Heart right ventricle (tissue), 16 donors: ENCODE results near the gene ARRDC1. TPM values are rescaled to one million over a fixed set of nuclear protein-coding genes. Genes with fewer than 3 reads are reported as not detected.

Experiments used
- ATAC-seq, 8 donors: fragments of 200-7000 bp; cut with Tn5 transposase; one replicate each; pipeline ENCODE4 v1.9.1; 2020; ENCODE audit warnings: mild to moderate bottlenecking in 8 of 8, moderate library complexity in 8 of 8, moderate number of reproducible peaks in 1 of 8
- DNase-seq, 2 donors: peaks; one replicate each; pipeline ENCODE4 v3.0.0-alpha.2; 2020
- H3K27ac ChIP-seq, 10 donors: fragments of 200-600 bp; sonication (generic) in 2 of 10; one replicate each; pipeline versions ENCODE4 v1.5.0 to v1.8.0; 2020 to 2022; ENCODE audit warnings: mild to moderate bottlenecking in 3 of 10
- H3K27me3 ChIP-seq, 7 donors: fragments of 200-600 bp; one replicate each; pipeline ENCODE4 v1.8.0; 2021 to 2022; ENCODE audit warnings: mild to moderate bottlenecking in 2 of 7
- H3K36me3 ChIP-seq, 9 donors: fragments of 200-600 bp; sonication (generic) in 1 of 9; one replicate each; pipeline versions ENCODE4 v1.5.0 to v1.8.0; 2020 to 2022; ENCODE audit warnings: mild to moderate bottlenecking in 2 of 9
- H3K4me1 ChIP-seq, 9 donors: fragments of 200-600 bp; sonication (generic) in 1 of 9; one replicate each; pipeline versions ENCODE4 v1.5.0 to v1.8.0; 2020 to 2022; ENCODE audit warnings: mild to moderate bottlenecking in 4 of 9
- H3K4me3 ChIP-seq, 10 donors: fragments of 200-600 bp; sonication (generic) in 2 of 10; one replicate each; pipeline versions ENCODE4 v1.5.0 to v1.8.0; 2020 to 2022; ENCODE audit warnings: mild to moderate bottlenecking in 7 of 10, moderate library complexity in 2 of 10
- H3K9me3 ChIP-seq, 11 donors: fragments of 200-600 bp in 10 of 11; sonication (generic) in 2 of 11; one replicate each; pipeline versions ENCODE4 v1.5.0 to v1.8.0; 2013 to 2022; ENCODE audit warnings: mild to moderate bottlenecking in 2 of 11, control low read depth in 1 of 11, moderate library complexity in 1 of 11
- WGBS, 2 donors: extraction: QIAGEN DNeasy Blood & Tissue Kit; methylation state at CpG; one replicate each; pipeline ENCODE4 v1.1.7; 2013; ENCODE audit warnings: inconsistent platforms in 1 of 2; 5-methylcytosine and 5-hydroxymethylcytosine counted together
- intact Hi-C, 10 donors: fragments of 100-400 bp; cut with DNase I; formaldehyde crosslinking; loops; one replicate each; pipeline versions ENCODE4 v1.11.1 to v1.14.2; 2022
- polyA plus RNA-seq, 2 donors: library from polyadenylated mRNA; stranded (reverse); fragments of 200-250 nt; gene quantifications; one replicate each; pipeline ENCODE4 v1.2.3, GENCODE V29; 2013
- total RNA-seq, 10 donors: library from RNA; stranded (reverse); fragmentation: NEBNext Ultra II Directional in 3 of 10; extraction: Animal tissue kit (Norgen Biotek cat#: 25700) in 3 of 10; gene quantifications; one replicate each; pipeline versions ENCODE4 v1.2.1 to v1.2.4, GENCODE V29; 2021 to 2023
- TF ChIP-seq, protein P1 (sequence below), 9 donors: fragments of 200-600 bp; sonication (generic) in 2 of 9; IDR thresholded peaks; one replicate each; pipeline versions ENCODE4 v1.5.0 to v1.8.0; 2021 to 2022; ENCODE audit warnings: antibody characterized with exemption in 9 of 9, mild to moderate bottlenecking in 5 of 9, moderate library complexity in 1 of 9
- donor health status: Arrhythmogenic right ventricular cardiomyopathy.
- donor health status: ischemic (EF 13 %, LVEDD 7.1; RV severe dilation, severe dysfunction).
- donor health status: healthy with polysubstance abuse.
- donor health status: DM: no; HTN: yes; CAD: no.
- donor health status: DM: no; HTN: no; CAD: no.
- donor health status: ischemic (EF 25% LVEDD 6.9; RV normal size, moderate dysfunction).
- donor health status: ischemic (EF 25% LVEDD 5.7; RV mildly dilated, moderate dysfunction).
- donor health status: healthy.
- donor health status: DM: yes; HTN: yes; CAD: no.
- donor health status: Ischemic cardiomyopathy.
- donor health status: ischemic (EF 35%, LVEDD 5.7; RV mildly dilated, moderate dysfunction).
- donor health status: nonischemic (EF 11% LVEDD 7.7; RV severe dilation, severe dysfunction).
- donor health status: DM: yes; HTN: yes; CAD: no.
- donor health status: PGD.
- donor health status: ischemic (EF 29% LVEDD 5.4; RV normal size, mild dysfunction).
- donor health status: nonischemic (EF 23%, LVEDD 6.1; RV moderate dilation, normal function).

Gene ARRDC1
- total and polyA plus RNA-seq, 12 donors, result 10.3 to 93.1 (median 15.2) TPM

DNA sequence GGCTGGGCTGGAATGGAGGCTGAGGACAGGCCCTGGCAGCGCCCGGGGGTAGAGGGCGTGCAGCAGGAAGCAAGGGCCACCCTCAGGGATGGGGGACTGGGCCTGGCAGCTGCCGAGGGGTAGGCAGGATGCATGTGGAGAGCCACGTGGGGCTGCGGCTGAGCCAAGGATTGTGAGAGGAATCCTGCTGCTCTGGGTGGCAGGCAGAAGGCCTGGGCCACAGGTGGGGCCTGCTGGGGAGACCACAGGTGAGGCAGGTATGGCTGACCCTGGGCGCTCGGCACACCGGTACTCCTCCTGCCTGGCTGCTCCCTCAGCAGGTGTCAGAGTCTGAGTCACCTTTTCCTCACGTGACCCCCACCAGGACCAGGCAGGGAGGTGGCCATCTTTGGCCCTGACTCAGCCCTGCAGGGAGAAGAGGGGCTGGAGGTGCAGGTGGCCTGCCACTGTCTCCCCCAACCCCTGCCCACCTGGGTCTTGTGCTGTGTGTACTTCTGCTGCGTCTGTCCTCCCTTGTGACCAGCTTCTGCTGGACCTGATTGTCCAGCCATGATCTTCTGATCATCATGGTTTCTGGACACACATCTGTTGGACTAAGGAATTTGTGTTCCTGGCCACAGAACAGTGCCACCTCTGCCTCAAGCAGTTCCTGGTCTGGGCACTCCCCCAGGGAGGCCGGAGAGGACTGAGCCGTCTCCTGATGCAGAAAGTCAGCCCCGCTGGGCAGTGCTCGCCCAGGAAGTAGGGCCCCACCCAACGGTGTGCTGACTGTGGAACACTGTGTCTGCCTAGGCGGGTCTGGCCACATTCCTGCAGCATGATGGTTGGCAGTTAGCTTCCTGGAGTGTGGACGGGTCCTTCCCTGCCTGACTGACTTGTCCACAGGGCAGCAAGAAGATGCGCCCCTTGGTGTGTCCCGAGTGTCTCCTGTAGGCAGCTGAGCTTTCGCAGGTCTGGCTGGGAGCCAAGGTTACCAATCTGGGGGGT lies 6.4 kb downstream of the ARRDC1 start:
- H3K27me3 ChIP-seq, result no peaks in the 10 kb centered on the region
- ATAC-seq (peak in 6 of 8 donors; percentile 13 to 61 (median 24)), DNase-seq (no peak)
- H3K4me1 ChIP-seq, result peaks cover 13 to 49% (median 42%) of the 10 kb centered on the region in 9 donors
- intact Hi-C loops, result loop anchor here in 1 of 10 donors (10.0 kb wide), 1 partner anchor 63 kb away; no protein-coding TSS in a partner anchor
- TF ChIP-seq, protein P1, sequence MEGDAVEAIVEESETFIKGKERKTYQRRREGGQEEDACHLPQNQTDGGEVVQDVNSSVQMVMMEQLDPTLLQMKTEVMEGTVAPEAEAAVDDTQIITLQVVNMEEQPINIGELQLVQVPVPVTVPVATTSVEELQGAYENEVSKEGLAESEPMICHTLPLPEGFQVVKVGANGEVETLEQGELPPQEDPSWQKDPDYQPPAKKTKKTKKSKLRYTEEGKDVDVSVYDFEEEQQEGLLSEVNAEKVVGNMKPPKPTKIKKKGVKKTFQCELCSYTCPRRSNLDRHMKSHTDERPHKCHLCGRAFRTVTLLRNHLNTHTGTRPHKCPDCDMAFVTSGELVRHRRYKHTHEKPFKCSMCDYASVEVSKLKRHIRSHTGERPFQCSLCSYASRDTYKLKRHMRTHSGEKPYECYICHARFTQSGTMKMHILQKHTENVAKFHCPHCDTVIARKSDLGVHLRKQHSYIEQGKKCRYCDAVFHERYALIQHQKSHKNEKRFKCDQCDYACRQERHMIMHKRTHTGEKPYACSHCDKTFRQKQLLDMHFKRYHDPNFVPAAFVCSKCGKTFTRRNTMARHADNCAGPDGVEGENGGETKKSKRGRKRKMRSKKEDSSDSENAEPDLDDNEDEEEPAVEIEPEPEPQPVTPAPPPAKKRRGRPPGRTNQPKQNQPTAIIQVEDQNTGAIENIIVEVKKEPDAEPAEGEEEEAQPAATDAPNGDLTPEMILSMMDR (IDR thresholded peaks at IDR 0.05), result no peak
- no peak overlapping the region for H3K4me3 ChIP-seq
- H3K27ac ChIP-seq, result peak overlapping the region in 4 of 10 donors; percentile 1 to 72 (median 34)
- 46 to 52% methylated on average over 21 of the region's 21 CpGs for WGBS, 2 donors
- no peaks in the 10 kb centered on the region for H3K9me3 ChIP-seq
- H3K36me3 ChIP-seq, result peaks cover 0 to 44% (median 20%) of the 10 kb centered on the region in 9 donors

DNA sequence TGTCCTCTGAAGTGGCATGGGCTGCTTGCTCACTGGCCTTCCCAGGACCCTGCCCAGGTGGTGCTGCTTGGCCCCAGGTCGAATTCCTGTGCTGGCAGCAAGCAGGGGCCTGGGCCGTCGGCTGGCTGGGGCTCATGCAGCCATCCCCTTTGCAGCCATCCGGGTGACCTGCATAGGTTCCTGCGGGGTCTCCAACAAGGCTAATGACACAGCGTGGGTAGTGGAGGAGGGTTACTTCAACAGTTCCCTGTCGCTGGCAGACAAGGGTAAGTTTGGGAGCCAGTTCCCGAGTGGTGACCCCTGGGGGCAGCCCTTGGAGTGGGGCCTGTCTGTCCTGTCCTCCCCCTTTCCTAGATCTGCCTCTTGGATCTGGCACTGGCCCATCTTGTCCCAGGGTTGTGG lies 7.3 kb downstream of the ARRDC1 start:
- DNase-seq, result no peak
- peaks cover 0 to 45% (median 20%) of the 10 kb centered on the region in 9 donors for H3K36me3 ChIP-seq
- H3K9me3 ChIP-seq, result no peaks in the 10 kb centered on the region
- WGBS, 2 donors, result 68 to 73% methylated on average over 8 of the region's 8 CpGs
- peaks cover 12 to 49% (median 42%) of the 10 kb centered on the region in 9 donors for H3K4me1 ChIP-seq
- H3K27me3 ChIP-seq, result no peaks in the 10 kb centered on the region
- intact Hi-C loops, result loop anchor here in 1 of 10 donors (10.0 kb wide), 1 partner anchor 62 kb away; no protein-coding TSS in a partner anchor
- ATAC-seq, result no peak
- TF ChIP-seq, protein P1 (IDR thresholded peaks at IDR 0.05), result no peak
- H3K27ac ChIP-seq, result peak overlapping the region in 3 of 10 donors; percentile 1 to 72 (median 5)
- H3K4me3 ChIP-seq, result no peak overlapping the region

DNA sequence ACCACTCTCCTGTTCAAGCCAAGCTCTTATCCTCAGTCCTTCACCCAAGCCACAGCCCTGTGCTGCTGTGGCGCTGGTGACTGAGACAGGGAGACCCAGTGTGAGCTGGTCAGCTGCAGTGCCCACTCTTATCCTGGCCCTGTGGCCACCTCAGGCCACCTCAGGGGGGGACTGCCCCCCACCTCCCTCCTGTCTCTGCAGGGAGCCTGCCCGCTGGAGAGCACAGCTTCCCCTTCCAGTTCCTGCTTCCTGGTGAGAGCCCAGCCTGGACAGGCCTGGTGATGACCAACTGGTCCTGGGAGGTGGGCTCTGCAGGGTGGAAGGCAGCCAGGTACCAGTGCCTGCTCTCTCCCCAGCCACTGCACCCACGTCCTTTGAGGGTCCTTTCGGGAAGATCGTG lies 7.8 kb downstream of the ARRDC1 start:
- Histone ChIP-seq H3K4me3 (no peak overlapping the region), H3K36me3 (peaks cover 0 to 45% (median 20%) of the 10 kb centered on the region in 9 donors), H3K27ac (peak overlapping the region in 2 of 10 donors; percentile 5 to 72), H3K27me3 (no peaks in the 10 kb centered on the region), H3K4me1 (peaks cover 14 to 48% (median 40%) of the 10 kb centered on the region in 9 donors), H3K9me3 (no peaks in the 10 kb centered on the region)
- no peak for ATAC-seq
- intact Hi-C loops, result loop anchor here in 1 of 10 donors (10.0 kb wide), 1 partner anchor 62 kb away; no protein-coding TSS in a partner anchor
- DNase-seq, result no peak
- TF ChIP-seq, protein P1 (IDR thresholded peaks at IDR 0.05), result no peak
- WGBS, 2 donors, result 82 to 85% methylated on average over 5 of the region's 5 CpGs

DNA sequence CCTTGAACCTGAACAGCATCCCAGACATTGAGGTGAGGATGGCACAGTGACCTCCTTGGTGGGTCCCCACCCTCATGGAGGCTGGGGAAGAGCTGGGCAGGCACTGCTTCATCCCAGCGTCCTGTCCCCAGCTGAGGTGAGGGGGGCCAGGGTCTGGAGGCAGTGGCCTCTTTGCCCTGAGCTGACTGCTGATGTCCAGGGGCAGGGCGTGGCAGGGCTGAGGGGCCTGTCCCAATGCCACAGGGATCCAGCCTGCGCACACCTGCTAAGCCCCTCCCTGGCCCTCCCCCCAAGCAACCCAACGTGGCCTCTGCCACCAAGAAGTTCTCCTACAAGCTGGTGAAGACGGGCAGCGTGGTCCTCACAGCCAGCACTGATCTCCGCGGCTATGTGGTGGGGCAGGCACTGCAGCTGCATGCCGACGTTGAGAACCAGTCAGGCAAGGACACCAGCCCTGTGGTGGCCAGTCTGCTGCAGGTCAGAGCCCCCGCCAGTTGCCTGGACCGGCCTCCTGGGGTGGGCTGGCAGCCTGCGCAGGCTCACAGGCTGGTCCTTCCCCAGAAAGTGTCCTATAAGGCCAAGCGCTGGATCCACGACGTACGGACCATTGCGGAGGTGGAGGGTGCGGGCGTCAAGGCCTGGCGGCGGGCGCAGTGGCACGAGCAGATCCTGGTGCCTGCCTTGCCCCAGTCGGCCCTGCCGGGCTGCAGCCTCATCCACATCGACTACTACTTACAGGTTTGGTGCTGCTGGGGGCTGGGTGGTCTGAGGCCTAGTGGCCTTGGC lies 8.4 kb downstream of the ARRDC1 start:
- TF ChIP-seq, protein P1 (IDR thresholded peaks at IDR 0.05), result no peak
- DNase-seq (no peak), ATAC-seq (no peak)
- 93 to 94% methylated on average over 27 of the region's 27 CpGs for WGBS, 2 donors
- Histone ChIP-seq H3K27ac (no peak overlapping the region), H3K36me3 (peaks cover 0 to 45% (median 20%) of the 10 kb centered on the region in 9 donors), H3K4me3 (no peak overlapping the region), H3K27me3 (no peaks in the 10 kb centered on the region), H3K4me1 (peaks cover 14 to 42% (median 39%) of the 10 kb centered on the region in 9 donors), H3K9me3 (no peaks in the 10 kb centered on the region)
- intact Hi-C loops, result loop anchor here in 1 of 10 donors (10.0 kb wide), 1 partner anchor 61 kb away; no protein-coding TSS in a partner anchor
